ENCODE measurements around the gene IGHMBP2. TPM values are rescaled to one million over a fixed set of nuclear protein-coding genes. Genes with fewer than 3 reads are reported as not detected.

IGHMBP2 gene
- total RNA-seq, 1 donor: 10.9 TPM

DNA sequence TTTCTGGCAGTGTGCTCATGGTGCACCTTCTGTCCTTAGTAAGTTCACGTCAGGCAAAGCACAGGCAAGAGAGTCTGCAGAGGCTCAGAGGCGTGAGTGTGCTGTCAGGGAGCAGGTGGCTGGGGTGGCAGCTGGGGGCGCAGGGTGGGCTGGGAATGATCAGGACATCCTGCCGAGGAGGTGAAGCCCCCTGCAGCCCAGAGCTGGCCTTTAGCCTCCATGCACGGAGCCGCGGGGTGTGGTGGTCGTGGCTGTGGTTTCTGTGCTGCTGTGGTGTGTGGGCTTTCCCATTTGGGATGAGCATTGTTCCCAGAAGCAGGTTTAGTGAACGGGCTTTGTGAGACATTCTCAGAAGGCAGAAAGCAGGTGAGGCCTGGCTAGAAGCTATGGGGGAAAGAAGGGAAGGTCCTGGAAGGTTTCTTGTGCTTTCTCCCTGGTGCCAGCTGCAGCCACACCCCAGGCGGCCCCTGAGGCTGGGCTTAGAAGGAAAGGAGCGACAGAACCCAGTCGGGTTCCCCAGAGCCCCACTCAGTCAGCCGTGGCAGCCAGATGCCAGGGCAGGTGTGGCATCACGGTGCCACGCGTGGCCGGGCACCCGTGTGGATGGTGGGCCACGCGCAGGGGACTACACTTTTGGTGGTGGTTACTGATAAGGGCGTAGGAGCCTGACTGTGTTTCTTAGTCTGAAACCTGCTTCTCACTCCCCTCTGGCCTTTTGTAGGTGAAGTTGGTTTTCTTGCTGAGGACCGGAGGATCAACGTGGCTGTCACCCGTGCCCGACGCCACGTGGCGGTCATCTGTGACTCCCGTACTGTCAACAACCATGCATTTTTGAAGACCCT is 32.0 kb downstream of the IGHMBP2 start:
- H3K4me2 ChIP-seq (ENCODE audit: insufficient read depth, low read length): no peak overlapping the region
- DNase-seq (ENCODE audit: insufficient read length, low spot score, missing footprints): peak; percentile 52
- no peak for TF ChIP-seq CTCF (IDR thresholded peaks at IDR 0.05; ENCODE audit: extremely low read depth, low read depth, low read length)
- H3K79me2 ChIP-seq (ENCODE audit: insufficient read depth, low read length): no peaks in the 10 kb centered on the region
- no peaks in the 10 kb centered on the region for H3K4me1 ChIP-seq (ENCODE audit: insufficient read depth, low read length)
- H3K4me3 ChIP-seq (ENCODE audit: insufficient read depth, low read length): no peak overlapping the region
- no peaks in the 10 kb centered on the region for H3K27me3 ChIP-seq (ENCODE audit: insufficient read depth, low read length)
- H3K27ac ChIP-seq (ENCODE audit: low read depth, low read length): no peak overlapping the region
- peaks cover 43% of the 10 kb centered on the region for H3K36me3 ChIP-seq (ENCODE audit: insufficient read depth, low read length)
- H4K20me1 ChIP-seq (ENCODE audit: insufficient read depth, low read length): no peaks in the 10 kb centered on the region
- H3K9me3 ChIP-seq (ENCODE audit: low read depth, low read length): no peaks in the 10 kb centered on the region
- H2AFZ ChIP-seq (ENCODE audit: low read length): no peak overlapping the region

DNA sequence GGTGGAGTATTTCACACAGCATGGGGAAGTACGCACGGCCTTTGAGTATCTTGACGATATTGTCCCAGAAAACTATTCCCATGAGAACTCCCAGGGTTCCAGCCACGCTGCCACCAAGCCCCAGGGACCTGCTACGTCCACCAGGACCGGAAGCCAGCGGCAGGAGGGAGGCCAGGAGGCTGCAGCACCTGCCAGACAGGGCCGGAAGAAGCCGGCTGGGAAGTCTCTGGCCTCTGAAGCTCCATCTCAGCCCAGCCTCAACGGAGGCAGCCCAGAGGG is 32.6 kb downstream of the IGHMBP2 start:
- peak; percentile 53 for DNase-seq (ENCODE audit: insufficient read length, low spot score, missing footprints)
- H4K20me1 ChIP-seq (ENCODE audit: insufficient read depth, low read length): no peaks in the 10 kb centered on the region
- no peak overlapping the region for H2AFZ ChIP-seq (ENCODE audit: low read length)
- no peak overlapping the region for H3K4me2 ChIP-seq (ENCODE audit: insufficient read depth, low read length)
- no peak overlapping the region for H3K27ac ChIP-seq (ENCODE audit: low read depth, low read length)
- no peaks in the 10 kb centered on the region for H3K79me2 ChIP-seq (ENCODE audit: insufficient read depth, low read length)
- H3K27me3 ChIP-seq (ENCODE audit: insufficient read depth, low read length): no peaks in the 10 kb centered on the region
- TF ChIP-seq CTCF (IDR thresholded peaks at IDR 0.05; ENCODE audit: extremely low read depth, low read depth, low read length): no peak
- no peaks in the 10 kb centered on the region for H3K4me1 ChIP-seq (ENCODE audit: insufficient read depth, low read length)
- H3K9me3 ChIP-seq (ENCODE audit: low read depth, low read length): no peaks in the 10 kb centered on the region
- H3K36me3 ChIP-seq (ENCODE audit: insufficient read depth, low read length): peaks cover 43% of the 10 kb centered on the region
- H3K4me3 ChIP-seq (ENCODE audit: insufficient read depth, low read length): no peak overlapping the region

DNA sequence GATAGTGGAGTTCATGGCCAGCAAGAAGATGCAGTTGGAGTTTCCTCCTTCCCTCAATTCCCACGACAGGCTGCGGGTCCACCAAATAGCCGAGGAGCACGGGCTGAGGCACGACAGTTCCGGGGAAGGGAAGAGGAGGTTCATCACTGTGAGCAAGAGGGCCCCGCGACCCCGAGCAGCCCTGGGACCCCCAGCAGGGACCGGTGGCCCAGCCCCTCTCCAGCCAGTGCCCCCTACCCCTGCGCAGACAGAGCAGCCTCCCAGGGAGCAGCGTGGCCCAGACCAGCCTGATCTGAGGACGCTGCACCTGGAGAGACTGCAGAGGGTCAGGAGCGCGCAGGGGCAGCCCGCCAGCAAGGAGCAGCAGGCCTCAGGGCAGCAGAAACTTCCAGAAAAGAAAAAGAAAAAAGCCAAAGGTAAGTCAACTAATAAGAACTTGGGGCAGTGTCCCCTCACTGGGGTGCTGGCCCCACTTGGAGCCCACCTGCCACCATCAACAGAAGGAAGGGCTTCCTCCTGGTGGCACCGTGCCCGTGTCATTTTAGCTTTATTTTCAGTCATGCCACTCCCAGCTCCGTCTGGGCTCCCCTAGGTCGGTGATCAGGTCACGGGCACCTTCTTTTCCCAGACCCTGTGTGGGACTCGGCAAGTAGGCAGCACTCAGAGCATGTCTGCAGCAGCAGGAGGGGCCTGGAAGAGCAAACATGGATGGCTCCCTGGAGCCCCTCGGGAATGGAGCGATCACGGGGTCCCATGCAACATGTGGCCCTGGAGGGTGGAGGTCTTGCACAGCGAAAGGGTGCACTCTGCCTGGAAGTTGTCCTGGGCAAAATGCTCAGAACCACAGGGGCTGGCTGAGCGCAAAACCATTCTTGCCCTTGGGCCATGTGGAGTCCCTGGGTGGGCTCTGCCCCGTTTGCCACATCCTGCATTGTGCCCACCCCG is 33.3 kb downstream of the IGHMBP2 start:
- peaks cover 43% of the 10 kb centered on the region for H3K36me3 ChIP-seq (ENCODE audit: insufficient read depth, low read length)
- no peaks in the 10 kb centered on the region for H3K27me3 ChIP-seq (ENCODE audit: insufficient read depth, low read length)
- no peaks in the 10 kb centered on the region for H4K20me1 ChIP-seq (ENCODE audit: insufficient read depth, low read length)
- no peak overlapping the region for H3K27ac ChIP-seq (ENCODE audit: low read depth, low read length)
- no peaks in the 10 kb centered on the region for H3K9me3 ChIP-seq (ENCODE audit: low read depth, low read length)
- H3K4me3 ChIP-seq (ENCODE audit: insufficient read depth, low read length): no peak overlapping the region
- H2AFZ ChIP-seq (ENCODE audit: low read length): no peak overlapping the region
- TF ChIP-seq CTCF (IDR thresholded peaks at IDR 0.05; ENCODE audit: extremely low read depth, low read depth, low read length): no peak
- DNase-seq (ENCODE audit: insufficient read length, low spot score, missing footprints): no peak
- no peaks in the 10 kb centered on the region for H3K79me2 ChIP-seq (ENCODE audit: insufficient read depth, low read length)
- H3K4me1 ChIP-seq (ENCODE audit: insufficient read depth, low read length): no peaks in the 10 kb centered on the region
- H3K4me2 ChIP-seq (ENCODE audit: insufficient read depth, low read length): no peak overlapping the region

- no peak for DNase-seq (ENCODE audit: insufficient read length, low spot score, missing footprints)
- Histone ChIP-seq H3K4me3 (ENCODE audit: insufficient read depth, low read length) (no peak overlapping the region), H2AFZ (ENCODE audit: low read length) (no peak overlapping the region), H3K9me3 (ENCODE audit: low read depth, low read length) (no peaks in the 10 kb centered on the region), H3K36me3 (ENCODE audit: insufficient read depth, low read length) (peaks cover 43% of the 10 kb centered on the region), H3K4me1 (ENCODE audit: insufficient read depth, low read length) (peaks cover 5% of the 10 kb centered on the region), H3K27me3 (ENCODE audit: insufficient read depth, low read length) (no peaks in the 10 kb centered on the region), H3K4me2 (ENCODE audit: insufficient read depth, low read length) (no peak overlapping the region), H3K79me2 (ENCODE audit: insufficient read depth, low read length) (no peaks in the 10 kb centered on the region), H4K20me1 (ENCODE audit: insufficient read depth, low read length) (no peaks in the 10 kb centered on the region), H3K27ac (ENCODE audit: low read depth, low read length) (no peak overlapping the region)
- TF ChIP-seq CTCF (IDR thresholded peaks at IDR 0.05; ENCODE audit: extremely low read depth, low read depth, low read length): no peak
Observed at GRCh38 chr11:68938088-68938487, 34.4 kb downstream of the IGHMBP2 start.

Measured in osteoblast (primary cell).